Measurements from ENCODE around the gene LRFN5. TPM values are rescaled to one million over a fixed set of nuclear protein-coding genes. Genes with fewer than 3 reads are reported as not detected.
"Not testable (repeated sequence)": the region's sequence is repeated elsewhere in the genome, so short reads cannot be mapped to it uniquely, and the experiment has no call there.

Gene LRFN5
- total RNA-seq (not detected), polyA plus RNA-seq (not detected)

DNA sequence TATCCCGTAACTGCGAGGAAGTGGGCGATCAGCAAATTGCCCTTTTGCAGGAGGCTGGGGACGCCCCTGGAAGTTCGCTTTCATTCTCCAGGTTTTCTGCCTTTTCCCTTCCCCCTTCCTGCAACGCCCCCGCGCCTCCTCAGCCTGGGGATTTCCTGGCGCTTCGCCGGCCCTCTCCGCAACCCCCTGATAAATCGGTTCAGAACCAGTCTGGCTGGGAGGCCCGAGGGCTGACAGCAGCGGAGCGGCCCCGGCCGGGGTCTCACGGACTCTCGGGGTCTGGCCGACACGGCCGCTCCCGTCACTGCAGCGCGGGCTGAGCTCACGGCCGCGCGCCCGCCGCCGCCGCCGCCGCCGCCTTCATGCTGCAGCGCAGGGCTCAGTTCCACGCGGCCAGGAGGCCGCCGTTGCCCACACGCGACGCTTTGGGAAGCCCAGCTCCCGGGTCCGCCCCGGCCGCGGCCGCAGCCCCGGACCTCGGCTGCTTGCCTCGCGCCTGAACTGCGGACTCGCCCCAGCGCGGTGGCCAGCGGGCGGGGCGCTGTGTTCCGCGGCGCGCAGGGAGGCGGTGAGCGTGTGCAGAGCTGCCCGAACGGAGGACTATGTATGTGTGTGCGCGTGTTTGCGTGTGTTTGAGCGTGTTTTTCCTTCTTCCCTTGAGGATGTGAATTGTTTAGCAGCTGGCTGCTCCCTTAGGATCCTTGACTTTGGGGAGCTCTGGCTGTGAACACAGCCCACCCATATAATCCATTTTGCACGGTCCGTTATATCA lies at the start of gene LRFN5:
TSS of gene LRFN5 (plus strand) at position 345 of the 772 bp plus-strand sequence.
- peaks cover 5% of the 10 kb centered on the region for H3K4me1 ChIP-seq (ENCODE audit: control insufficient read depth, insufficient read depth, low read length, poor library complexity, severe bottlenecking)
- peaks cover 61% of the 10 kb centered on the region for H3K27me3 Mint-ChIP-seq
- peaks cover 19% of the 10 kb centered on the region for H3K27me3 ChIP-seq (ENCODE audit: control insufficient read depth, insufficient read depth, low read length)
- no peaks in the 10 kb centered on the region for H3K9me3 ChIP-seq (ENCODE audit: control insufficient read depth in 2 of 2, low read length in 2 of 2)
- H3K4me3 ChIP-seq (ENCODE audit: low read depth, low read length), result no peak within 1 kb of the TSS
- no peaks in the 10 kb centered on the region for H3K36me3 Mint-ChIP-seq
- peaks cover 0 to 14% (median 0%) of the 10 kb centered on the region in 4 donors for H3K4me1 Mint-ChIP-seq
- peak within 1 kb of the TSS in 2 of 4 donors; percentile 52 to 53 for H3K4me3 Mint-ChIP-seq
- no peaks in the 10 kb centered on the region for H3K36me3 ChIP-seq (ENCODE audit: control insufficient read depth, insufficient read depth, low read length)
- ATAC-seq (ENCODE audit: low read depth in 2 of 2) (peak in 1 of 2 donors; percentile 21), DNase-seq (no peak)
- H3K9me3 Mint-ChIP-seq, result peaks cover 0 to 11% (median 1%) of the 10 kb centered on the region in 7 donors
- no peak within 1 kb of the TSS for H3K27ac Mint-ChIP-seq
- H3K27ac ChIP-seq (ENCODE audit: insufficient read depth, low read length, poor library complexity, severe bottlenecking), result no peak within 1 kb of the TSS

DNA sequence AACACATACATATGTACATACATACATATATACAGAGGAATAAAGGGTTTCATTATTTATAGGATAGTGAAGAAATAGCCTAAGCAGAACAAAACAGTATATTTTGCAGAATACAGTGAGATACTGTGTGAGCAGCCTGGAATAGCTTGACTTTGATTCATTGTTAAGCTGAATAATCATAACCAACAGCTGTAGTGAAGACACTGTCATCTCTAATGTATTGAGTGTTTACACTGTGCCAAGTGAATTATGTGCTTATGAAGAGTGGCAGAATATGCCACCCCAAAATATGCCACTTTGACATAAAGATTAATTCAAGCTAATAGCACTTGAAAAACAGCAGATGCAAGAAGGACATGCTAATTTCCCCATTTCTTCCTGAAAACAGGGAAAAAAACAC lies 48.2 kb upstream of the LRFN5 start:
- Histone ChIP-seq H3K4me1 (ENCODE audit: control insufficient read depth, insufficient read depth, low read length, poor library complexity, severe bottlenecking) (no peaks in the 10 kb centered on the region), H3K27me3 (ENCODE audit: control insufficient read depth, insufficient read depth, low read length) (no peaks in the 10 kb centered on the region), H3K4me3 (ENCODE audit: low read depth, low read length) (no peak overlapping the region), H3K36me3 (ENCODE audit: control insufficient read depth, insufficient read depth, low read length) (no peaks in the 10 kb centered on the region), H3K27ac (ENCODE audit: insufficient read depth, low read length, poor library complexity, severe bottlenecking) (no peak overlapping the region), H3K9me3 (ENCODE audit: control insufficient read depth in 2 of 2, low read length in 2 of 2) (no peaks in the 10 kb centered on the region)
- Mint-ChIP-seq H3K9me3 (peaks cover 2 to 16% (median 7%) of the 10 kb centered on the region in 7 donors), H3K4me1 (no peaks in the 10 kb centered on the region), H3K27ac (no peak overlapping the region), H3K36me3 (no peaks in the 10 kb centered on the region), H3K27me3 (no peaks in the 10 kb centered on the region), H3K4me3 (no peak overlapping the region)
- DNase-seq (no peak), ATAC-seq (ENCODE audit: low read depth in 2 of 2) (no peak)

GRCh38 chr14:41566864-41567263 lies 39.8 kb upstream of the LRFN5 start:
- ATAC-seq (ENCODE audit: low read depth in 2 of 2); H3K36me3 ChIP-seq (ENCODE audit: control insufficient read depth, insufficient read depth, low read length); H3K27me3 ChIP-seq (ENCODE audit: control insufficient read depth, insufficient read depth, low read length); H3K4me1 Mint-ChIP-seq; H3K27ac ChIP-seq (ENCODE audit: insufficient read depth, low read length, poor library complexity, severe bottlenecking); H3K4me3 ChIP-seq (ENCODE audit: low read depth, low read length); H3K27me3 Mint-ChIP-seq; H3K9me3 ChIP-seq (ENCODE audit: control insufficient read depth in 2 of 2, low read length in 2 of 2); H3K36me3 Mint-ChIP-seq; DNase-seq; H3K4me1 ChIP-seq (ENCODE audit: control insufficient read depth, insufficient read depth, low read length, poor library complexity, severe bottlenecking); H3K4me3 Mint-ChIP-seq: not testable (repeated sequence)
- H3K27ac Mint-ChIP-seq, result peak overlapping the region in 1 of 3 donors; percentile 38
- peaks cover 0 to 10% (median 6%) of the 10 kb centered on the region in 7 donors for H3K9me3 Mint-ChIP-seq

- no peaks in the 10 kb centered on the region for H3K27me3 ChIP-seq (ENCODE audit: control insufficient read depth, insufficient read depth, low read length)
- H3K27ac ChIP-seq (ENCODE audit: insufficient read depth, low read length, poor library complexity, severe bottlenecking), result no peak overlapping the region
- Mint-ChIP-seq H3K36me3 (no peaks in the 10 kb centered on the region), H3K9me3 (peaks cover 0 to 10% (median 7%) of the 10 kb centered on the region in 7 donors), H3K27me3 (no peaks in the 10 kb centered on the region), H3K4me3 (no peak overlapping the region), H3K27ac (no peak overlapping the region), H3K4me1 (no peaks in the 10 kb centered on the region)
- no peaks in the 10 kb centered on the region for H3K9me3 ChIP-seq (ENCODE audit: control insufficient read depth in 2 of 2, low read length in 2 of 2)
- ATAC-seq (ENCODE audit: low read depth in 2 of 2), result no peak
- no peak for DNase-seq
- H3K36me3 ChIP-seq (ENCODE audit: control insufficient read depth, insufficient read depth, low read length), result no peaks in the 10 kb centered on the region
- no peaks in the 10 kb centered on the region for H3K4me1 ChIP-seq (ENCODE audit: control insufficient read depth, insufficient read depth, low read length, poor library complexity, severe bottlenecking)
- no peak overlapping the region for H3K4me3 ChIP-seq (ENCODE audit: low read depth, low read length)
Measured at GRCh38 chr14:41568979-41569378, 37.7 kb upstream of the LRFN5 start.

GRCh38 chr14:41570415-41571155 lies 36.1 kb upstream of the LRFN5 start:
- Mint-ChIP-seq H3K9me3 (peaks cover 0 to 11% (median 9%) of the 10 kb centered on the region in 7 donors), H3K27ac (no peak overlapping the region), H3K36me3 (no peaks in the 10 kb centered on the region), H3K4me3 (no peak overlapping the region), H3K27me3 (no peaks in the 10 kb centered on the region), H3K4me1 (no peaks in the 10 kb centered on the region)
- DNase-seq (no peak), ATAC-seq (ENCODE audit: low read depth in 2 of 2) (no peak)
- Histone ChIP-seq H3K9me3 (ENCODE audit: control insufficient read depth in 2 of 2, low read length in 2 of 2) (no peaks in the 10 kb centered on the region), H3K4me3 (ENCODE audit: low read depth, low read length) (no peak overlapping the region), H3K36me3 (ENCODE audit: control insufficient read depth, insufficient read depth, low read length) (no peaks in the 10 kb centered on the region), H3K4me1 (ENCODE audit: control insufficient read depth, insufficient read depth, low read length, poor library complexity, severe bottlenecking) (no peaks in the 10 kb centered on the region), H3K27ac (ENCODE audit: insufficient read depth, low read length, poor library complexity, severe bottlenecking) (no peak overlapping the region), H3K27me3 (ENCODE audit: control insufficient read depth, insufficient read depth, low read length) (no peaks in the 10 kb centered on the region)

DNA sequence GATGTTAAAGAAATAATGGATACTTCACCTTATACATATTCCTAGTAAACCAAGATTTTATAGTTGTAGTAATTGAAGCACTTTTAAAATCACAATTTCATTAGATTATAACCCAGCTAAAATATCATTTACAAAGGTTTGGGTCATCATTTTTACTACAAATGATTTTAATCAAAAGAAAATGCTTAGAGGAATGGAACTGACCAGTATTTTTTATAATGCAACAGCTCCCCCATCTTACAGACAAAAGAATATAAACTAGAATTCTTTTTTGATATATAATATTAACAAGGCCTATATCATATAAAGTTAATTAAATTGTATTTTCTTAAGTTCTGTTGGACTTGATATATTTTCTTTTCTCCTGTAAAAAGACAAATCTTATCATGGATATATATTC lies 20.4 kb upstream of the LRFN5 start:
- Histone ChIP-seq H3K36me3 (ENCODE audit: control insufficient read depth, insufficient read depth, low read length) (no peaks in the 10 kb centered on the region), H3K27me3 (ENCODE audit: control insufficient read depth, insufficient read depth, low read length) (no peaks in the 10 kb centered on the region), H3K4me1 (ENCODE audit: control insufficient read depth, insufficient read depth, low read length, poor library complexity, severe bottlenecking) (no peaks in the 10 kb centered on the region), H3K27ac (ENCODE audit: insufficient read depth, low read length, poor library complexity, severe bottlenecking) (no peak overlapping the region), H3K9me3 (ENCODE audit: control insufficient read depth in 2 of 2, low read length in 2 of 2) (no peaks in the 10 kb centered on the region), H3K4me3 (ENCODE audit: low read depth, low read length) (no peak overlapping the region)
- no peaks in the 10 kb centered on the region for H3K4me1 Mint-ChIP-seq
- H3K9me3 Mint-ChIP-seq, result peaks cover 0 to 5% (median 0%) of the 10 kb centered on the region in 7 donors
- no peak for ATAC-seq (ENCODE audit: low read depth in 2 of 2)
- no peaks in the 10 kb centered on the region for H3K36me3 Mint-ChIP-seq
- no peak overlapping the region for H3K4me3 Mint-ChIP-seq
- DNase-seq, result no peak
- H3K27ac Mint-ChIP-seq, result no peak overlapping the region
- H3K27me3 Mint-ChIP-seq, result no peaks in the 10 kb centered on the region

GRCh38 chr14:41597647-41598046 lies 9.0 kb upstream of the LRFN5 start:
- Mint-ChIP-seq H3K27ac (no peak overlapping the region), H3K4me1 (no peaks in the 10 kb centered on the region)

More at GRCh38 chr14:41597647-41598046, 9.0 kb upstream of the LRFN5 start:
- H3K27me3 Mint-ChIP-seq, result no peaks in the 10 kb centered on the region
- H3K36me3 ChIP-seq (ENCODE audit: control insufficient read depth, insufficient read depth, low read length), result no peaks in the 10 kb centered on the region
- H3K36me3 Mint-ChIP-seq, result no peaks in the 10 kb centered on the region
- H3K9me3 ChIP-seq (ENCODE audit: control insufficient read depth in 2 of 2, low read length in 2 of 2), result no peaks in the 10 kb centered on the region
- H3K4me1 ChIP-seq (ENCODE audit: control insufficient read depth, insufficient read depth, low read length, poor library complexity, severe bottlenecking), result no peaks in the 10 kb centered on the region
- H3K4me3 Mint-ChIP-seq, result no peak overlapping the region
- H3K27ac ChIP-seq (ENCODE audit: insufficient read depth, low read length, poor library complexity, severe bottlenecking), result no peak overlapping the region
- no peak overlapping the region for H3K4me3 ChIP-seq (ENCODE audit: low read depth, low read length)
- DNase-seq (no peak), ATAC-seq (ENCODE audit: low read depth in 2 of 2) (no peak)
- H3K9me3 Mint-ChIP-seq, result peaks cover 0 to 6% (median 0%) of the 10 kb centered on the region in 7 donors
- H3K27me3 ChIP-seq (ENCODE audit: control insufficient read depth, insufficient read depth, low read length), result no peaks in the 10 kb centered on the region

Data from CD4-positive, CD25-positive, alpha-beta regulatory T cell (primary cell).